HEK293 (cell line): ENCODE measurements around the gene SLC8A3.

Experiments
- YY1 ChIP-seq: fragments of 450-650 bp; formaldehyde crosslinking; IDR thresholded peaks from 2 replicates; pipeline ENCODE4 v1.5.1; 2018; ENCODE audit warnings: missing biosample characterization, missing genetic modification characterization
- ZBTB7A ChIP-seq: fragments of 450-650 bp; formaldehyde crosslinking; IDR thresholded peaks from 2 replicates; pipeline ENCODE4 v1.5.1; 2016; ENCODE audit warnings: low read depth, missing biosample characterization, missing genetic modification characterization
- ZNF513 ChIP-seq: fragments of 450-650 bp; IDR thresholded peaks from 2 replicates; pipeline ENCODE4 v1.5.1; 2018; ENCODE audit warnings: missing biosample characterization, missing genetic modification characterization

- TF ChIP-seq ZNF513 = no peak
- TF ChIP-seq ZBTB7A (tag by site-specific recombination) = no peak
- TF ChIP-seq YY1 (tag by site-specific recombination) = no peak
These were observed 17.8 kb downstream of the SLC8A3 start for GRCh38 chr14:70170976-70171375.
